ENCODE measurements around the gene NFATC3.

The NFATC3 gene

GRCh38 chr16:68085259-68086071 lies at the start of gene NFATC3:
Gene NFATC3, plus strand, starts transcription at chr16:68085370. Its CDS starts 312 bp downstream, at chr16:68085682.
- DNase-seq = peak; percentile 88

- no peak for DNase-seq
Measured at GRCh38 chr16:68037841-68038597, 47.2 kb upstream of the NFATC3 start.

- DNase-seq = no peak
Measured at GRCh38 chr16:68040506-68041288, 44.5 kb upstream of the NFATC3 start.

- no peak for DNase-seq
Measured at GRCh38 chr16:68041783-68042182, 43.4 kb upstream of the NFATC3 start.

GRCh38 chr16:68046106-68046505 lies 39.1 kb upstream of the NFATC3 start:
- DNase-seq = no peak

GRCh38 chr16:68047987-68048386 lies 37.2 kb upstream of the NFATC3 start:
- no peak for DNase-seq

- DNase-seq = no peak
Measured at GRCh38 chr16:68049449-68049848, 35.7 kb upstream of the NFATC3 start.

GRCh38 chr16:68055395-68055794 lies 29.8 kb upstream of the NFATC3 start:
- DNase-seq = no peak

- no peak for DNase-seq
Measured at GRCh38 chr16:68059804-68060203, 25.4 kb upstream of the NFATC3 start.

- no peak for DNase-seq
Measured at GRCh38 chr16:68061396-68061795, 23.8 kb upstream of the NFATC3 start.

GRCh38 chr16:68062910-68063393 lies 22.2 kb upstream of the NFATC3 start:
- no peak for DNase-seq

- DNase-seq = peak; percentile 21
Measured at GRCh38 chr16:68064791-68065365, 20.3 kb upstream of the NFATC3 start.

- DNase-seq = no peak
Measured at GRCh38 chr16:68065716-68066305, 19.4 kb upstream of the NFATC3 start.

GRCh38 chr16:68066763-68067162 lies 18.4 kb upstream of the NFATC3 start:
- DNase-seq = no peak

- no peak for DNase-seq
Measured at GRCh38 chr16:68068926-68069325, 16.2 kb upstream of the NFATC3 start.

GRCh38 chr16:68069511-68070248 lies 15.5 kb upstream of the NFATC3 start:
- DNase-seq = no peak

GRCh38 chr16:68070249-68070730 lies 14.9 kb upstream of the NFATC3 start:
- no peak for DNase-seq

GRCh38 chr16:68070806-68071517 lies 14.2 kb upstream of the NFATC3 start:
- DNase-seq = no peak

GRCh38 chr16:68071518-68071901 lies 13.7 kb upstream of the NFATC3 start:
- no peak for DNase-seq

GRCh38 chr16:68072038-68072695 lies 13.0 kb upstream of the NFATC3 start:
- DNase-seq = no peak
